Glomerular endothelial cell (primary cell): ENCODE data around the gene CLASP1. TPM values are rescaled to one million over a fixed set of nuclear protein-coding genes. Genes with fewer than 3 reads are reported as not detected.
"Not testable (repeated sequence)": the region's sequence is repeated elsewhere in the genome, so short reads cannot be mapped to it uniquely, and the experiment has no call there.

ENCODE experiments used
- DNase-seq: peaks from one replicate; pipeline ENCODE4 v3.0.0-alpha.2; 2011; ENCODE audit warnings: low read depth, low spot score; ENCODE audit errors: extremely low read depth
- total RNA-seq: library from RNA; depleted of rRNA; stranded (reverse); fragments of >200 nt; gene quantifications from 2 replicates; pipeline ENCODE4 v1.2.3, GENCODE V29; 2015

CLASP1 gene
- total RNA-seq, 1 donor from 2014 or later, result 76.8 TPM

- DNase-seq, result no peak
These were observed 169.3 kb downstream of the CLASP1 start for GRCh38 chr2:121479882-121480522.

DNA sequence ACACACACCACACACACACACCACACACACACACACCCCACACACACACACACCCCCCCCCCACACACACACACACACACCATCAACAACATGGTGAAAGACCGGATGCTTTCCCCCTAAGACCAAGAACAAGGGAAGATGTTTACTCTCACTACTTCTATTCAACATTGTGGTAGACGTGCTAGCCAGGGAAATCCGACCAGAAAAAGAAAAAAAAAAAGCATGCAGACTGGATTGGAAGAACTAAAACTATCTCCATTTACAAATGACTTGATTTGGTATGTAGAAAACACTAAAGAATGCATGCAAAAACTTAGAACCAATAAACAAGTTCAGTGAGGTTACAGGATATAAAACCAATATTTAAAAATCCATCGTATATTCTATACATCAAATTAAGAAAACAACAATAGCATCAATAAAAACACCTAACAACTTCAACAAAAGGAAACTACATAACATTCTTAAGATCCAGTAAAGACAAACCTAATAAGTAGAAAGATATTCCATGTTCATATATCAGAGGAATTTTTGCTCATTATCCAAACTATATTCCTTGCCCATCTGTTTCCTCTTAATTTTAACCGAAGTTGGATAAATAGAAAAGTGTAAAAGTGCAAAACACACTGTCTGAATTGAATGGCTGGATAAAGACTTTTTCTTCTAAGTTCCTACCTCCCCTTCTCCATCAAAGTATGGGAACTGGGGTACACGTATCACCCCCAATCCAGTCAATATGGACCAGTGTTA, 170.1 kb downstream of the CLASP1 start:
- no peak for DNase-seq

GRCh38 chr2:121478358-121478995, 170.8 kb downstream of the CLASP1 start:
- DNase-seq, result not testable (repeated sequence)

DNA sequence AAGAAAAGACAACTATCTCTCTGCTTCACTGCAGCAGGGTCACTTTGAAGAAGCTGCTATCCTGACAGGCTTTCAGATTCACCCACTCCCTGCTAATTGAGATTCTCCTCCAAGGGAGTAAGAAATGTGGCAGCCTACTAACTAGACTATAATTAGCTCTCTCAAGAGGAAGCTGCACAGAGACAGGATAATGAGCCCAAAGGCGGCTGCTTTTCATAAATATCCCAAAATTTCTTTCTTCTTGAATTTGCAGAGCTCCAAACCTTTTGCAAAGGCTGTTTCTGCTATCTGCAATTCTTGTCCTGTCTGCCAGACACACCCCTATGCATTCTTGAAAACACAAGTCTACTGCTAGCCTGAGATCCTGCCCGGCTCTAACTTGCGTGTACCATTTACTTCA, 172.6 kb downstream of the CLASP1 start:
- no peak for DNase-seq

DNA sequence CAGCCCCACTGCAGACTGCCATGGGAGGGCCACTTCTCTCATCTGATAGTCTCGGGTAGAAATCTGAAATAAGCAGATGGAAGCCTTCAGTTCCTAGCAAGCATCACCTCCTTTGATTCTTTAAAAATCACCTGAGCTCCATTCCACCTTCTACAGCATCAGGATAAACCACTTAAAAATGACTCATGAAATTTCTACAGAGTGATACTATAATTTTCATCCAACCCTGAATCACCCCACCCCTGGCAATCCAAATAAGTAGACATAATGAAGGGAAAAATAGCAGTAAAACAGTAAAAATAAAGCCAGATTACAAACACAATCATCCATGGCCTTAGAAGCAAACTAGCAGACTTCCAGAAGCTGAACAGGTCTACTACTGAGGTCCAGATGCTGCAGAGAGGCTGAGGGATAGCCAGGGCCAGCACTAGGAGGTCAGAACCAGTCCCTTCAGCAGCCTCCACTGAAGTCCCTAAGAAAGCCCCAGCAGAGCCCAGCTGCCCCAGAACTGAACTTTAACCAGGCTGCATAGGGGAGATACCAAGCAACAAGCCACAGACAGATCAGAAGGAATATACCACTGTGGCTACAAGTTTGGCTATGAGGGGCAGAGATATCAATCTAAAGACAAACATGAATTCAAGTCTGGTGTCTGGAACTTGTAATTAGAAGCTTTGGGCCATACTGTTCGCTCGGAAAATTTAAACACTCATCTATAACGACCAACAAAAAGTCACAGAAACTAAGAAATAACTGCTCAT, 173.3 kb downstream of the CLASP1 start:
- DNase-seq, result no peak

DNA sequence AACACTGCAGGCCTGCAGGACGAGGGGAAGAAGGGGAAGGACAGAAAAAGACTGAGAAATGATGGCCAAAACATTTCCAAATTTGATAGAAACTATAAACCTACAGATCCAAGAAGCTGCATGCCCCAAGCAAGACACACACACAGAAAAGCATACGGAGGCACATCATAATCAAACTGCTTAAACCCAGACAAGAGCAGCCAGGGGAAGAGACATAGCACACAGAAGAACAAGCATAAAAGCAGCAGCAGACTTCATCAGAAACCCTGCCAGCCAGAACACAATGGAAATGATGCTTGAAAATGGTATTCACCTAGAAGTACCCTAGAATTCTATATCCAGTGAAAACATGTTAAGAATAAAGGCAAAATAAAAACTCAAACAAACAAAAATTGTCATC, 175.8 kb downstream of the CLASP1 start:
- DNase-seq, result no peak

DNA sequence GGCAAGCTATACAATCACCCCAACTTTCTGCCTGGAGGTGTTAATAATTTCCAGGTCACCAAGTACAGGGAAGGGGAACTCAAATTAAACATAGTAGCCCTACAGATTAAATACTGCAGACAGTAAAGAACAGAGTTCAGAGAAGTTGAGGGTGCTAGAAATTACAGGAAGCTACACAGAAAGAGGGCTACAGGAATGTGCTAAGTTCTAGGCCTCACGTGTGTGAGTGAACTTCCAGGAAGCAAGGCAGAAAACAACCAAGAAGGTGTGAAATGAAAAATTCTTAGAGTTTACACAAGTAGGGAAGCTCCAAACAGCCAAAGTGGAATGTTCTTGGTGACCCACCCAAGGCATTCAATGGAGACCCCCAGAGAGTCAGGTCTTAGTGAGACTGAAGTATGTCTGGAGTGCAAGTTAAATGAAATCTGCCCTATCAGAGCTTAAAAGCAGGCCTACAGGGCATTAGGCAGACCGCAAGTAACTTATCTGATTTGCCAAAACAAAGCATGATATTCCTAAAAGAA, 176.7 kb downstream of the CLASP1 start:
- DNase-seq, result no peak

GRCh38 chr2:121471532-121472469, 177.5 kb downstream of the CLASP1 start:
- DNase-seq, result no peak

DNA sequence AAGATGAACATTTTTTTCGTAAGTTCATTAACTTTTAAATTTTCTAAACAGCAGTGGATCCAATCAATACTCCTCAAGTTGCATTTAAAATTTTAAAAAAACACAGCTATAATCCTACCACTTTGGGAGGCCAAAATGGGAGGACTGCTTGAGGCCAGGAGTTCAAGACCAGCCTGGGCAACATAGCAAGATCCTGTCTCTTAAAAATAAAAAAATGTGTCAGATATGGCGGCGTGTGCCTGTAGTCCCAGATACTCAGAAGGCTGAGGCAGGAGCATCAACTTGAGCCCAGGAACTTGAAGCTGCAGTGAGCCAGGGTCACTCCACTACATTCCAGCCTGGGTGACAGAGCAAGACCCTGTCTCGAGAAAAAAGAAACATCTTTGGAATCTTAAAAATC, 178.3 kb downstream of the CLASP1 start:
- DNase-seq, result no peak

GRCh38 chr2:121469356-121469755, 179.9 kb downstream of the CLASP1 start:
- no peak for DNase-seq

GRCh38 chr2:121468936-121469335, 180.3 kb downstream of the CLASP1 start:
- no peak for DNase-seq

DNA sequence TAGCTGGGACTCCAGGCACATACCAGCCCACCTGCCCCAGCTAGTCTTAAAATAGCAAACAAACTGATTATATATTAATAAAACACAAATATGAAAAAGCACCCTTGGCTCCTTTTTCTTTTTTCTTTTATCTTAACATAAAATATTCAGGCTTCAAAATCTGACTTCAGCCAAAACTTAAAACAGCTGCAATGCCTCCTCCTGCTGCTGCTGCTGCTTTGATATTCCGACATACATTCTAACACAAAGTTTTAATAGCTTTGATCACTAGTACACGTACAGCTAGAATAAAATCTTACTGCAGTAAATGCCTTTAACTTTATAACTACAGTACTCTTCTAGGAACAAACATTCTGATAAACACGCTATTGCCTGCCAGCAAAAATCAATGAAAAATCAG, 190.0 kb downstream of the CLASP1 start:
- no peak for DNase-seq

GRCh38 chr2:121456325-121456724, 192.9 kb downstream of the CLASP1 start:
- DNase-seq, result no peak

DNA sequence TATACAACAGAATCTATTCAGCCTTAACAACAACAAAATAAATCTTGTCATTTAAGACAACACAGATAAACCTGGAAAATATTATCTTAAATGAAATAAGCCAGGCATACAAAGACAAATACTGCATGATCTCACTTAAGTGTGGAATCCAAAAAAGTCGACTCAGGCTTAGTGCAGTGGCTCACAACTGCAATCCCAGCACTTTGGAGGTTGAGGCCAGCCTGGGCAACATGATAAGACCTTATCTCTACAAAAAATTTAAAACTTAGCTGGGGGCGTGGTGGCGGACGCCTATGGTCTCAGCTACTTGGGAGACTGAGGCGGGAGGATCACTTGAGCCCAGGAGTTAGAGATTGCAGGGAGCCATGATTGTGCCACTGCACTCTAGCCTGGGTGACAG, 193.8 kb downstream of the CLASP1 start:
- no peak for DNase-seq

- DNase-seq, result no peak
These were observed 194.6 kb downstream of the CLASP1 start for GRCh38 chr2:121454549-121455090.

- DNase-seq, result no peak
These were observed 197.9 kb downstream of the CLASP1 start for GRCh38 chr2:121451398-121451797.

DNA sequence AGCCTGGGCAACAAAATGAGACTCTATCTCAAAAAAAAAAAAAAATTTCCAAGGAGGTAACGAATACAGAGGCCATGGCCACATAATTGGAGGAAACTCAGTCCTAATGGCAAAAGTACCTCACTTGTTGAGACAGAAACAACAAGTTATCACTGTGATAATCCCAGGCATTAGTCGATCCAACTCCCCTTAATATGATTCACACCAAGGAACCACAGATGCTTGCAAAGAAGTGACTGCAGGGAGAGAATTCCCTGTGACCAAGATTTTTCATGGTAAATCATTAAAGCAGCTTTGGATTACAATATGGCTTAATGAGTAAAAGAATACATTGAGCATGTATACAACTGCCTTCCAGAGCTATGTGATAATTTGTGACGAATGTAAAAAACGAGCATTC, 199.0 kb downstream of the CLASP1 start:
- DNase-seq, result no peak

DNA sequence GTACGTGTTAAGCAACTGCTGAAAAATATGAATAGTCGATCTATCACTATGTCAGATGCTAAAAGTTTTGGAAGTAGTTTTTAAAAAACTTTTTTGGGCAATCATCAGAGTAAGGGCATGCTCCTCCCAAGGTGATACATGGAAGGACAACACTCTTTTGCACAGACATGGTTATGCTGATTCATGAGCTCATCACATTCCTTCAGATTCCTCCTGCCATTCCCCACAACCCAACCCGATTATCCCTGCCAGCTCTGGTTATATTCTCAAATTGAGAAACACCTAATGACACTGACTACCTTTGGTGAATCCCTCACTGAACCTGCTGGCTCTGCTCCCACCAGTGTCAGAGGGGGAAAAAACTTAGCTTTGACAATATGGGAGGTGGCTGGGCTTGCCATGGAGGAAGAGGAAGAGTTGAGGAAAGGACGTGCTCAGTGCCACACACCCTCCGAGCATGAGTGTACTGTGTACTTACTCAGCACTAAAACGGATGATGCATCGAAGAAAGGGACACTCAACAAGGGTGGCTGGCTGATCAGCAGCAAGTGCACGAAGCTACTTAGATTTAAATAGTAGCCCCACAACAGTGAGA, 202.5 kb downstream of the CLASP1 start:
- DNase-seq, result no peak

DNA sequence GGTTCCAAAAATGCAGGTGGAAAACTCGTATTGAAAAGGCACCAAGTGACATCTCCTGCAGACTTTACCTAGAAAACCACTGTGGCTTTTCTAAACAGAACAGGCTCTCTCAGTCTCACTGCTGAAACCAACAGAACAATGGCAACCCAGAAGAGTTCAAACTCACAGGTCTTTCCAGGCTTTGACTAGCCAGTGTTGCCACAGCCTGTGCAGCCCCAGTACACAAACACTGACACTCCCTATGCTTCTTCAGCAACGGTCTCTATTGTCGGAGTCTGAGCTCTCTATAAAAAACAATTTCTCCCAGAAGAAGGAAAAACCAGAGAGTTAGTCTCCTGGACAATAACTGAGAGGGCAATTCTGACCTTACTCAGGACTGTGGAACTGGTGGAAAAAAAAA, 206.4 kb downstream of the CLASP1 start:
- DNase-seq, result no peak
